HepG2 (cell line): ENCODE results near the gene WDSUB1. TPM values are rescaled to one million over a fixed set of nuclear protein-coding genes. Genes with fewer than 3 reads are reported as not detected.

ENCODE experiments used
- ATF7-NPFF ChIP-seq: sonication (generic); formaldehyde crosslinking; IDR thresholded peaks from 2 replicates; pipeline ENCODE4 v1.8.1; 2023; ENCODE audit warnings: mild to moderate bottlenecking, low read depth, missing genetic modification reagents, moderate library complexity
- BRD4 ChIP-seq: sonication (generic); formaldehyde crosslinking; IDR thresholded peaks from 2 replicates; pipeline ENCODE4 v1.4.0; 2020; ENCODE audit warnings: missing genetic modification reagents
- ERF ChIP-seq: IDR thresholded peaks from 2 replicates; pipeline ENCODE4 v1.6.1; 2018; ENCODE audit warnings: missing biosample characterization, missing genetic modification reagents
- FOXM1 ChIP-seq: sonication (generic); formaldehyde crosslinking; IDR thresholded peaks from 2 replicates; pipeline ENCODE4 v1.5.0; 2020; ENCODE audit warnings: missing genetic modification reagents
- HIVEP1 ChIP-seq: sonication (generic); formaldehyde crosslinking; IDR thresholded peaks from 2 replicates; pipeline ENCODE4 v1.4.0; 2020; ENCODE audit warnings: mild to moderate bottlenecking, missing genetic modification reagents
- JUNB ChIP-seq: sonication (generic); formaldehyde crosslinking; IDR thresholded peaks from 2 replicates; pipeline ENCODE4 v1.8.0; 2022; ENCODE audit warnings: missing genetic modification reagents, mild to moderate bottlenecking, borderline replicate concordance
- LCORL ChIP-seq, 2 experiments: fragments of 450-650 bp in 1 of 2; sonication (generic) in 1 of 2; formaldehyde crosslinking in 1 of 2; IDR thresholded peaks; 2 replicates each; pipeline versions ENCODE4 v1.5.0 to v1.6.1; 2017 to 2020; ENCODE audit warnings: antibody characterized with exemption in 1 of 2, missing genetic modification reagents in 1 of 2
- MYNN ChIP-seq: sonication (generic); formaldehyde crosslinking; IDR thresholded peaks from 2 replicates; pipeline ENCODE4 v1.4.0; 2020; ENCODE audit warnings: mild to moderate bottlenecking, low read depth, missing genetic modification reagents
- PAX8 ChIP-seq: sonication (generic); formaldehyde crosslinking; IDR thresholded peaks from 2 replicates; pipeline ENCODE4 v1.8.0; 2022; ENCODE audit warnings: mild to moderate bottlenecking, missing genetic modification reagents, borderline replicate concordance
- PHF5A ChIP-seq: IDR thresholded peaks from one replicate; pipeline ENCODE4 v1.6.1; 2018; ENCODE audit warnings: low read depth, missing genetic modification reagents; ENCODE audit not compliant: unreplicated experiment
- POLR2AphosphoS2 ChIP-seq: IDR thresholded peaks from 2 replicates; pipeline ENCODE4 v1.6.1; 2011; ENCODE audit warnings: low read depth, low read length, improper control_type of control experiment
- SCMH1 ChIP-seq: sonication (generic); formaldehyde crosslinking; IDR thresholded peaks from 2 replicates; pipeline ENCODE4 v1.9.0; 2021; ENCODE audit warnings: missing genetic modification reagents, mild to moderate bottlenecking, borderline replicate concordance
- ZBTB21 ChIP-seq: sonication (generic); formaldehyde crosslinking; IDR thresholded peaks from 2 replicates; pipeline ENCODE4 v1.4.0; 2020; ENCODE audit warnings: missing genetic modification reagents
- ZNF207 ChIP-seq: fragments of 450-650 bp; IDR thresholded peaks from 2 replicates; pipeline ENCODE4 v1.6.1; 2016; ENCODE audit warnings: antibody characterized with exemption, borderline replicate concordance
- ZNF543 ChIP-seq: sonication (generic); formaldehyde crosslinking; IDR thresholded peaks from 2 replicates; pipeline ENCODE4 v1.4.0; 2020; ENCODE audit warnings: mild to moderate bottlenecking, missing genetic modification reagents
- ZNF550 ChIP-seq: sonication (generic); formaldehyde crosslinking; IDR thresholded peaks from 2 replicates; pipeline ENCODE4 v1.4.0; 2020; ENCODE audit warnings: mild to moderate bottlenecking, missing genetic modification reagents, borderline replicate concordance
- ZNF619 ChIP-seq: sonication (generic); formaldehyde crosslinking; IDR thresholded peaks from 2 replicates; pipeline ENCODE4 v1.4.0; 2020; ENCODE audit warnings: mild to moderate bottlenecking, missing genetic modification reagents
- ZNF660 ChIP-seq: sonication (generic); formaldehyde crosslinking; IDR thresholded peaks from 2 replicates; pipeline ENCODE4 v1.5.1; 2020; ENCODE audit warnings: mild to moderate bottlenecking, low read depth, missing genetic modification reagents, borderline replicate concordance
- ZNF839 ChIP-seq: sonication (generic); formaldehyde crosslinking; IDR thresholded peaks from 2 replicates; pipeline ENCODE4 v1.4.0; 2020; ENCODE audit warnings: missing genetic modification reagents, mild to moderate bottlenecking, borderline replicate concordance
- polyA plus RNA-seq, 8 experiments: library from polyadenylated mRNA; depleted of rRNA in 3 of 8; stranded (reverse) in 7 of 8; unstranded in 1 of 8; fragments of >200 nt; fragmentation: Illumina TruSeq in 4 of 8; extraction: Trizol in 4 of 8; gene quantifications; 2 replicates each; pipeline versions ENCODE4 v1.2.1 to v1.2.3, GENCODE V29; 2011 to 2016; ENCODE audit warnings: low read depth in 4 of 8, missing spikeins in 1 of 8, mixed read lengths in 1 of 8; ENCODE audit not compliant: insufficient read depth in 1 of 8
- total RNA-seq, 5 experiments: library from RNA; depleted of rRNA; stranded (reverse); fragments of >200 nt; fragmentation: Illumina TruSeq; extraction: Trizol; gene quantifications; 2 replicates each; pipeline ENCODE4 v1.2.3, GENCODE V29; 2016; ENCODE audit warnings: low read depth in 1 of 5
- TF ChIP-seq, protein P1 (sequence below): sonication (generic); formaldehyde crosslinking; IDR thresholded peaks from 2 replicates; pipeline ENCODE4 v1.4.0; 2020; ENCODE audit warnings: missing genetic modification reagents
- TF ChIP-seq, protein P2 (sequence below): sonication (generic); formaldehyde crosslinking; IDR thresholded peaks from 2 replicates; pipeline ENCODE4 v1.5.0; 2020; ENCODE audit warnings: missing genetic modification reagents
- TF ChIP-seq, protein P3 (sequence below): sonication (generic); formaldehyde crosslinking; IDR thresholded peaks from 2 replicates; pipeline ENCODE4 v1.9.0; 2021; ENCODE audit warnings: missing genetic modification reagents, borderline replicate concordance

WDSUB1 gene
- total and polyA plus RNA-seq, 2 of the 13 experiments (the other 11 are each of a cell fraction or from before 2014, with no cell fraction given) = 10.1 to 10.7 TPM

DNA sequence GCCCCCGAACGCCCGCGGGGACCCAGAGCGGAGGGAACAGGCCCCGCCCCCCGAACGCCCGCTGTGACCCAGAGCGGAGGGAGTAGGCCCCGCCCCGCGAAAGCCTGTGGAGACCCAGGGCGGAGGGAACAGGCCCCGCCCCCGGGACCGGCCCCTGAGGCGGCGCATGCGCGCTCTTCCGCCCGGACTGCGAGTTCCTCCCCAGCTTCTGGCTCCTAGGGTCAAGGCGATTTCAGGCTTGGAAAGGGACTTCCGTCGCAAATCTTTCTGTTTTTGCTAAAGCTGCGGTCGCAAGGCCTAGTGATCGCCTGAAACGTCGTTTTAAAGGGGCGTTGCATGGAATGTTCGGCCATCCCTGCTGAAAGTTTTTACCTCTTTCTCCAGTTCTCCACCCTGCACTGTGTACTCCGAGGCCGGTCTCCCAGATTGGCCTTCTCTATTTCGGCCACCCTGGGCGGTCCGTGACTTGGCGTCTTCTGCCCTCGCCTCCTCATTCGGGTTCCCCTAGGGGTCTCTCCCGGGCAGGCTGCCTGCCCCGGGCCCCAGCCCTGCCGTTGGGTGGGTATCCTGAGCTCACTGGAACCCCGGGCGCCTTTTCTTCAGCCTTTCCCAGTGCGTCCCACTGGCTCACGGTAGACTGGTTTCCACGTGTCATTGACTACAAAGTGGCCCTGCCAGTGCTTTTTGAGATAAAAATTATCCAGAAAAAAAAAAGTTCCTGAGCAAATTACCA, 372 bp upstream of the WDSUB1 start (continued):
- TF ChIP-seq, protein P1, sequence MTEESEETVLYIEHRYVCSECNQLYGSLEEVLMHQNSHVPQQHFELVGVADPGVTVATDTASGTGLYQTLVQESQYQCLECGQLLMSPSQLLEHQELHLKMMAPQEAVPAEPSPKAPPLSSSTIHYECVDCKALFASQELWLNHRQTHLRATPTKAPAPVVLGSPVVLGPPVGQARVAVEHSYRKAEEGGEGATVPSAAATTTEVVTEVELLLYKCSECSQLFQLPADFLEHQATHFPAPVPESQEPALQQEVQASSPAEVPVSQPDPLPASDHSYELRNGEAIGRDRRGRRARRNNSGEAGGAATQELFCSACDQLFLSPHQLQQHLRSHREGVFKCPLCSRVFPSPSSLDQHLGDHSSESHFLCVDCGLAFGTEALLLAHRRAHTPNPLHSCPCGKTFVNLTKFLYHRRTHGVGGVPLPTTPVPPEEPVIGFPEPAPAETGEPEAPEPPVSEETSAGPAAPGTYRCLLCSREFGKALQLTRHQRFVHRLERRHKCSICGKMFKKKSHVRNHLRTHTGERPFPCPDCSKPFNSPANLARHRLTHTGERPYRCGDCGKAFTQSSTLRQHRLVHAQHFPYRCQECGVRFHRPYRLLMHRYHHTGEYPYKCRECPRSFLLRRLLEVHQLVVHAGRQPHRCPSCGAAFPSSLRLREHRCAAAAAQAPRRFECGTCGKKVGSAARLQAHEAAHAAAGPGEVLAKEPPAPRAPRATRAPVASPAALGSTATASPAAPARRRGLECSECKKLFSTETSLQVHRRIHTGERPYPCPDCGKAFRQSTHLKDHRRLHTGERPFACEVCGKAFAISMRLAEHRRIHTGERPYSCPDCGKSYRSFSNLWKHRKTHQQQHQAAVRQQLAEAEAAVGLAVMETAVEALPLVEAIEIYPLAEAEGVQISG (CRISPR knock-in tag) = peak; percentile 59
- TF ChIP-seq FOXM1 (CRISPR knock-in tag) = no peak
- TF ChIP-seq, protein P2, sequence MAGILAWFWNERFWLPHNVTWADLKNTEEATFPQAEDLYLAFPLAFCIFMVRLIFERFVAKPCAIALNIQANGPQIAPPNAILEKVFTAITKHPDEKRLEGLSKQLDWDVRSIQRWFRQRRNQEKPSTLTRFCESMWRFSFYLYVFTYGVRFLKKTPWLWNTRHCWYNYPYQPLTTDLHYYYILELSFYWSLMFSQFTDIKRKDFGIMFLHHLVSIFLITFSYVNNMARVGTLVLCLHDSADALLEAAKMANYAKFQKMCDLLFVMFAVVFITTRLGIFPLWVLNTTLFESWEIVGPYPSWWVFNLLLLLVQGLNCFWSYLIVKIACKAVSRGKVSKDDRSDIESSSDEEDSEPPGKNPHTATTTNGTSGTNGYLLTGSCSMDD (CRISPR knock-in tag) = no peak
- no peak for TF ChIP-seq ZNF550 (CRISPR knock-in tag)
- no peak for TF ChIP-seq SCMH1 (CRISPR knock-in tag)
- no peak; the same call in 1 of the 2 replicates for TF ChIP-seq MYNN (CRISPR knock-in tag)
- no peak for TF ChIP-seq ZNF207
- TF ChIP-seq ATF7-NPFF = no peak
- TF ChIP-seq ZBTB21 (CRISPR knock-in tag) = no peak
- 0 out of 2 replicates have a peak, but pooled peaks have one; percentile 2 for TF ChIP-seq PAX8 (CRISPR knock-in tag)
- TF ChIP-seq POLR2AphosphoS2 = no peak
- TF ChIP-seq ZNF619 (CRISPR knock-in tag) = no peak
- no peak for TF ChIP-seq ZNF839 (CRISPR knock-in tag)
- no peak for TF ChIP-seq PHF5A (CRISPR knock-in tag)
- TF ChIP-seq, protein P3, sequence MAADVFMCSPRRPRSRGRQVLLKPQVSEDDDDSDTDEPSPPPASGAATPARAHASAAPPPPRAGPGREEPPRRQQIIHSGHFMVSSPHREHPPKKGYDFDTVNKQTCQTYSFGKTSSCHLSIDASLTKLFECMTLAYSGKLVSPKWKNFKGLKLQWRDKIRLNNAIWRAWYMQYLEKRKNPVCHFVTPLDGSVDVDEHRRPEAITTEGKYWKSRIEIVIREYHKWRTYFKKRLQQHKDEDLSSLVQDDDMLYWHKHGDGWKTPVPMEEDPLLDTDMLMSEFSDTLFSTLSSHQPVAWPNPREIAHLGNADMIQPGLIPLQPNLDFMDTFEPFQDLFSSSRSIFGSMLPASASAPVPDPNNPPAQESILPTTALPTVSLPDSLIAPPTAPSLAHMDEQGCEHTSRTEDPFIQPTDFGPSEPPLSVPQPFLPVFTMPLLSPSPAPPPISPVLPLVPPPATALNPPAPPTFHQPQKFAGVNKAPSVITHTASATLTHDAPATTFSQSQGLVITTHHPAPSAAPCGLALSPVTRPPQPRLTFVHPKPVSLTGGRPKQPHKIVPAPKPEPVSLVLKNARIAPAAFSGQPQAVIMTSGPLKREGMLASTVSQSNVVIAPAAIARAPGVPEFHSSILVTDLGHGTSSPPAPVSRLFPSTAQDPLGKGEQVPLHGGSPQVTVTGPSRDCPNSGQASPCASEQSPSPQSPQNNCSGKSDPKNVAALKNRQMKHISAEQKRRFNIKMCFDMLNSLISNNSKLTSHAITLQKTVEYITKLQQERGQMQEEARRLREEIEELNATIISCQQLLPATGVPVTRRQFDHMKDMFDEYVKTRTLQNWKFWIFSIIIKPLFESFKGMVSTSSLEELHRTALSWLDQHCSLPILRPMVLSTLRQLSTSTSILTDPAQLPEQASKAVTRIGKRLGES = no peak
- TF ChIP-seq LCORL (IDR thresholded peaks at IDR 0.05) = no peak
- TF ChIP-seq LCORL (CRISPR knock-in tag; IDR thresholded peaks at IDR 0.05) = no peak
- TF ChIP-seq BRD4 = no peak; the same call in none of the 2 replicates
- peak; percentile 61; the same call in 1 of the 2 replicates for TF ChIP-seq ERF (CRISPR knock-in tag)
- no peak for TF ChIP-seq ZNF660 (CRISPR knock-in tag)
- TF ChIP-seq HIVEP1 = 0 out of 2 replicates have a peak, but pooled peaks have one; percentile 48
- no peak for TF ChIP-seq ZNF543 (CRISPR knock-in tag)
- TF ChIP-seq JUNB (CRISPR knock-in tag) = no peak
